LNCaP clone FGC (cell line): ENCODE data around the gene ERF.

Experiments
- DNase-seq: peaks from one replicate; pipeline ENCODE4 v3.0.0-alpha.2; 2011; ENCODE audit warnings: low read depth
- H3K4me3 ChIP-seq: 2 replicates; pipeline ENCODE4 v1.5.1; 2011; ENCODE audit warnings: mild to moderate bottlenecking, low read depth, low read length, control low read depth
- CTCF ChIP-seq: IDR thresholded peaks from 2 replicates; pipeline ENCODE4 v1.5.1; 2012; ENCODE audit warnings: mild to moderate bottlenecking; ENCODE audit not compliant: control insufficient read depth, insufficient read depth; ENCODE audit errors: extremely low read depth

The ERF gene

GRCh38 chr19:42287017-42287826 lies 32.3 kb upstream of the ERF start:
- H3K4me3 ChIP-seq, result no peak overlapping the region
- DNase-seq, result no peak
- no peak for TF ChIP-seq CTCF

DNA sequence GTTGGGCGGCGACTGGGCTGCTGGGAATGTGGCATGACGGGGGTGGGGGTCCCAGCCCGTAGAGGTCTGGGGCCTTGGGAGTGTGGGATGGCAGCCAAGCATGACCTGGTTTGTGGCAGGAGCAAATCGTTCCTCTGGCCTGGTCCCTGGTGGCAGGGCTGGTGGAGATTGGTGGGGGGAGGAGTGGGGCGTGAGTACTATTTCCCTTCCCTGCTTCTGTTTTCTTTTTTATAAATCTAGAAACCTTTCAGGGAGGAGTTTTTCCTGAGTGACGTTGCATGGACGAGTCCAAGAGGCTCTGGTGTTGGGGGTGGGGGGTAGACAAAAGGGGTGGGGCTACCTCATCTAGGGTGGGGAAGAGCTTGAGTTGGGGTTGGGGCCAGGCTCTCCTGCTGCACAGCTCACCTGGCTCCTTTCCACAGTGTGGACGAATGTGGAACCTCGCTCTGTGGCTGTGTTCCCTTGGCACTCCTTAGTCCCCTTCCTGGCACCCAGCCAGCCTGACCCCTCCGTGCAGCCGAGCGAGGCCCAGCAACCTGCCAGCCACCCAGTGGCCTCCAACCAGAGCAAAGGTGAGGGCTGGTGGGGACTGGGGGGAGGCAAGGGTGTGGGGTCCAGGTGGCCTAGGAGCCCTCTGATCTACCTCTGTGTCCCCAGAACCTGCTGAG lies 31.6 kb upstream of the ERF start:
- no peak for DNase-seq
- no peak overlapping the region for H3K4me3 ChIP-seq

GRCh38 chr19:42285988-42286348 lies 31.0 kb upstream of the ERF start:
- TF ChIP-seq CTCF, result no peak
- H3K4me3 ChIP-seq, result no peak overlapping the region
- DNase-seq, result no peak

More for the DNA sequence above, 31.6 kb upstream of the ERF start:
- TF ChIP-seq CTCF, result no peak

GRCh38 chr19:42285541-42285941 lies 30.6 kb upstream of the ERF start:
- no peak for DNase-seq
- H3K4me3 ChIP-seq, result peak overlapping the region; percentile 57; the same call in 1 of the 2 replicates
- no peak for TF ChIP-seq CTCF

- DNase-seq, result no peak
- peak overlapping the region; percentile 57 for H3K4me3 ChIP-seq
- TF ChIP-seq CTCF, result no peak
These were observed 29.8 kb upstream of the ERF start for GRCh38 chr19:42284591-42285341.

- no peak for DNase-seq
- TF ChIP-seq CTCF, result no peak
- H3K4me3 ChIP-seq, result no peak overlapping the region
These were observed 29.2 kb upstream of the ERF start for GRCh38 chr19:42284066-42284501.
